H1 (cell line): ENCODE data around the gene FOXK1.

Experiments used
- CTCF ChIP-seq, 3 experiments: IDR thresholded peaks; 1 replicate in 2 of 3; 2 replicates in 1 of 3; pipeline versions ENCODE4 v1.5.1 to v1.6.1; 2011; ENCODE audit warnings: low read length in 3 of 3, mild to moderate bottlenecking in 3 of 3, inconsistent platforms in 2 of 3, low read depth in 1 of 3, moderate library complexity in 1 of 3; ENCODE audit not compliant: insufficient read depth in 1 of 3; ENCODE audit errors: control extremely low read depth in 1 of 3
- E2F6 ChIP-seq: IDR thresholded peaks from 2 replicates; pipeline ENCODE4 v1.6.1; 2012; ENCODE audit warnings: inconsistent platforms
- EZH2 ChIP-seq: fragments of 200-600 bp; sonication (generic); IDR thresholded peaks from 2 replicates; pipeline ENCODE4 v1.7.1; 2012; ENCODE audit warnings: low read depth, mild to moderate bottlenecking, moderate library complexity, low read length, inconsistent platforms; ENCODE audit not compliant: severe bottlenecking
- GABPA ChIP-seq: IDR thresholded peaks from 2 replicates; pipeline ENCODE4 v1.6.1; 2011; ENCODE audit warnings: mild to moderate bottlenecking, low read length, moderate library complexity, borderline replicate concordance; ENCODE audit not compliant: insufficient read depth
- POLR2A ChIP-seq, 2 experiments: IDR thresholded peaks; 1 replicate in 1 of 2; 2 replicates in 1 of 2; pipeline ENCODE4 v1.6.1; 2011; ENCODE audit warnings: low read depth in 2 of 2, low read length in 2 of 2, mild to moderate bottlenecking in 2 of 2; ENCODE audit errors: control extremely low read depth in 1 of 2
- POLR2AphosphoS5 ChIP-seq: IDR thresholded peaks from 2 replicates; pipeline ENCODE4 v1.6.1; 2011; ENCODE audit warnings: low read depth, low read length
- RNF2 ChIP-seq: fragments of 200-900, 300-1000 bp; sonication (generic); IDR thresholded peaks from 2 replicates; pipeline ENCODE4 v1.7.1; 2016; ENCODE audit warnings: borderline replicate concordance, low read depth, mild to moderate bottlenecking, antibody characterized with exemption, low read length; ENCODE audit not compliant: poor library complexity, severe bottlenecking; ENCODE audit errors: missing control alignments
- SP1 ChIP-seq: IDR thresholded peaks from 2 replicates; pipeline ENCODE4 v1.6.1; 2011; ENCODE audit warnings: low read depth, low read length
- TBP ChIP-seq: IDR thresholded peaks from 2 replicates; pipeline ENCODE4 v1.6.1; 2011; ENCODE audit warnings: low read depth, low read length, improper control_type of control experiment

- no peak for TF ChIP-seq EZH2
- peak in 1 of 3 experiments; percentile 3; a peak in 1 of 4 replicates for TF ChIP-seq CTCF (IDR thresholded peaks at IDR 0.05; ENCODE audit: control extremely low read depth in 1 of 3, insufficient read depth in 1 of 3, low read depth in 1 of 3, low read length in 3 of 3)
- no peak for TF ChIP-seq GABPA
- no peak for TF ChIP-seq TBP
- no peak for TF ChIP-seq POLR2A (IDR thresholded peaks at IDR 0.05; ENCODE audit: control extremely low read depth in 1 of 2, low read depth in 2 of 2, low read length in 2 of 2)
- TF ChIP-seq E2F6 = no peak
- no peak for TF ChIP-seq RNF2
- TF ChIP-seq POLR2AphosphoS5 = no peak
- TF ChIP-seq SP1 = no peak
These were observed 537 bp downstream of the FOXK1 start for GRCh38 chr7:4682621-4683042.
